ENCODE data around the gene OSBPL5.
"Not testable (repeated sequence)": the region's sequence is repeated elsewhere in the genome, so short reads cannot be mapped to it uniquely, and the experiment has no call there.

Gene OSBPL5

DNA sequence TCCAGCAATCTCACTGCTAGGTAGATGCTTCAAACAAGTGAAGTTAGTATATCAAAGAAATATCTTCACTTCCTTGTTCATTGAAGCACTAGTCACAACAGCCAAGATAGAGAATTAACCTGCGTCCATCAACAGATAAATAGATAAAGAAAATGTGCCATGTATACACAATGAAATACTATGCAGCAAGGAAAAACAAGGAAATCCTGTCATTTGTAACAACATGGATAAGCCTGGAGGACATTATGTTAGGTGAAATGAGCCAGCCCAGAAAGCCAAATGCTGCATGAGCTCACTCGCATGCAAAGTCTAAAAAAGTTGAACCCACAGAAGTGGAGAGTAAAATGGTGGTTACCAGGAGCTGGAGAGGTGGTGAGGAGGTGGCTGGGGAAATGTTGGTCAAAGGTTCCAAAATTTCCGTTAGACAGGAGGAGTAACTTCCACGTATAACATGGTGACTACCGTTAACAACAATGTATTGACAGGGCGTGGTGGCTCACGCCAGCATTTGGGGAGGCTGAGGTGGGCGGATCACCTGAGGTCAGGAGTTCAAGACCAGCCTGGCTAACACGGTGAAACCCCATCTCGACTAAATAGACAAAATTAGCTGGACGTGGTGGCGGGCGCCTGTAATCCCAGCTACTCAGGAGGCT lies 84.3 kb downstream of the OSBPL5 start:
- DNase-seq (ENCODE audit: low spot score), result no peak

DNA sequence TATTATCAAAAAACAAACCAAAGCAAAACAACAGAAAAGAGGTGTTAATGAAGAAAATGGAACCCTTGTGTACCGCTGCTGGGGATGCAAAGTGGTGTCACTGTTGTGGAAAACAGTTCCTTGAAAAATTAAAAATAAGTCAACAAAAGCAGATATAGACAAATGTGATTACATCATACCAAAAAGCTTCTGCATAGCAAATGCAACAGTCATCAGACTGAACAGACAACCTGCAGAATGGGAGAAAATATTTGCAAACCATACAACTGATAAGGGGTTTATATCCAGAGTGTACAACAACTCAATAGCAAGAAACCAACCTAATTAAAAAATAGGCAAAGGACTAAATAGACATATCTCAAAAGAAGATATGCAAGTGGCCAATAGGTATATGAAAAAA lies 85.0 kb downstream of the OSBPL5 start:
- no peak for DNase-seq (ENCODE audit: low spot score)

DNA sequence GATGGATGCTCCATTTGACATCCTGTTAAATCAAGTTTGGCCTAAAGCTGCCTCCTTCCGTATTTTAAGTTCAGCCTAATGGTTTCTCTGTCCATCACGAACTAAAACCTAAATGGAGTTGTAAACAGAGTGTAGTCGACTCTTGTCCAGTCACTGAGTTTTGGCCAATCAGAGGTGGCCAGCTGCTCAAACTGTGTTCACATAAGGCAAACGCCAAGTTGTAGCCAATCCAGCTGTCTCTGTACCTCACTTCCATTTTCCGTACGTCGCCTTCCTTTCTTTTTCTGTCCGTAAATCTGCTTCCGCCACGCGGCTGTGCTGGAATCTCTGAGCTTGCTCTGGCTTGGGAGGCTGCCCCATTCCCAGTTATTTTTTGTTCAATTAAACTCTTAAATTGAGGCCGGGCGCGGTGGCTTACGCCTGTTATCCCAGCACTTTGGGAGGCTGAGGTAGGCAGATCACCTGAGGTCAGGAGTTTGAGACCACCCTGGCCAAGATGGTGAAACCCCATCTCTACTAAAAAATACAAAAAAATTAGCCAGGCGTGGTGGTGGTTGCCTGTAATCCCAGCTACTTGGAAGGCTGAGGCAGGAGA lies 87.2 kb downstream of the OSBPL5 start:
- no peak for DNase-seq (ENCODE audit: low spot score)

DNA sequence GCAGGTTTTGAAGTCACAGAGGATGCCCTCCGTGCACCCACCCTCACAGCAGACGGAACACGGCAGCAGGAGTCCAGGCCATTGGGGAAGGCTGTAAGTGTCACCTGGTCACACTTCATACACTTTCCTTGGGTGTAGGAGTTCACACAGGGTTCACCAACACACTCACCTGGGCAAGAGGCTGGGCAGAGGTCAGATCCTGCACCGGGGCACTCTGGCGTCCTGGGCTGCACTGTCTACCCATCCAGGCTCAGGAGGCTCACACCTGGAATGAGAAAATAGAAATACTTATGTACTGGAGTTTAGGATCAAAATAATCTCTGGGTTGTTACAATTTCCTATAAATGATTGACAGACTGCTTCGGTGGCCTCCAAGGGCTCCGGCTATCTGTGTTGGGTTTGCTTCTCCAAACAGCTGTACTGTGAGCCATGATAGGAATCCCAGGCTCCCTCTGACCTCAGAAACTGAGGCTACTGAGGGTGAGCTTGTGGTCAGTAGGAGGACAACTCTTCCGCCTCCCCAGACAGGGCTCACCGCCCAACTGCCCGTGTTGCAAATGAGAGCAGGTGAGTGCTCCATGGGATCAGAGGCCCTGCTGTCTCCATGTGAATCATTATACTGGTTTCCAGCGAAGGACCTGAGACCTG lies 87.8 kb downstream of the OSBPL5 start:
- DNase-seq (ENCODE audit: low spot score), result no peak

DNA sequence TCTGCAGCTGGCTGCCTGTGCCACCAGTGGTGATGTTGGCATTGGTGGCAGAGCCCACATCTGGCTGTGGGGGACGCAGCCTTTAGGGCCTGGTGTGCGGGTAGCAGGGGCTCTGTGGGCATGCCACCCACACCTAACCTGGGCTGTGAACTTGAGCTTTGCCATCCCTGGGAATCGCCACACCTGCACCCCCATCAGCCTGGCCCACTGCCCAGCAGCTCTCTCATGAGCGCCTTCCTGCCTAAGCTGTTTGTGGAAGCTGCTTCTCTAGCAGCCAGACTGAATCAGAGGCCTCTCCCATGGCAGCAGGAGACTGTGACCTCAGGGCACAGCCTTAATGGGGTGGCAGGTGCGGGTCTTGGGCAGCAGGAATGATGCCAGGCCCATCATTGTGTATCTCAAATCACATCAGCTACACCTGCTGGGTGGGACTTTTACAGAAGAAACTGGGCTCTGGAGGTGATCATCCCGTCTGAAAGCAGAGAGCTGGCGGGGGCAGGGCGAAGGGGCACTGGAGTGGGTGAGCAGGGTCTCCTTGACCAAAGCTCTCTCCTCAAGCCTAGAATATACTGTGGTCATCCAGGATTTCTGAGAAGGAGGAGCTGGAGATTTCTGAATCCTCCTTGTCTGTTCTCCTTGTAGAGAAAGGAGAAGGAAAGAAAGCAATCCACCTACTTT lies 90.1 kb downstream of the OSBPL5 start:
- DNase-seq (ENCODE audit: low spot score), result no peak

DNA sequence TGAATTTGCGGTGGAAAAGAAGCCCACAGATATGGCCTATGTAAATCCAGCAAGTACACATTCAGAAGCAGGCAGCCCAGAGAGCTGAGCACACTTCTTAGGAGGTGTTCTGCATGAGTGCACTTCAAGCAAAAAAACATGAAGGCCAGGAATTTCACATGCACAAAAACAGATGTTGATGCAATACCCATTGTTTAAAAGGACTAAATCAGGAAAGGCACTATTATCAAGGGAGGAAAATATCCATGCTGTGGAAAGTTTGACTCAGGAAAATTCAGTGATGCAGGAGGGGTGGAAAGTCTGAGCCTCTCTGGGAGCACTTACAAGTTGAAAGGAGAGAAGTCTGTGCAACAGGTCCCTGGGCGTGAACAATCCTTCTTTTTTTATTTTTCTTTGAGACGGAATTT lies 92.1 kb downstream of the OSBPL5 start:
- DNase-seq (ENCODE audit: low spot score), result no peak

DNA sequence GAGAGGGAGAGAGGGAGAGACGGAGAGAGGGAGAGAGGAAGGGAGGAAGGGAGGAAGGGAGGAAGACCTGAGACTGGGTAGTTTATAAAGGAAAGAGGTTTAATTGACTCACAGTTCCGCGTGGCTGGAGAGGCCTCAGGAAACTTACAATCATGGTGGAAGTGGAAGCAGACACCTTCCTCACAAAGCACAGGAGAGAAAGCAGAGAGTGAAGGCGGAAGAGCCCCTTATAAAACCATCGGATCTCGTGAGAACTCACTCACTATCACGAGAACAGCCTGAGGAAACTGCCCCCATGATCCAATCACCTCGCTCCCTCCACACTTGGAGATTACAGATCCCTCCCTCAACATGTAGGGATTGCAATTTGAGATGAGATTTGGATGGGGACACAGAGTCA lies 95.7 kb downstream of the OSBPL5 start:
- DNase-seq (ENCODE audit: low spot score), result no peak

DNA sequence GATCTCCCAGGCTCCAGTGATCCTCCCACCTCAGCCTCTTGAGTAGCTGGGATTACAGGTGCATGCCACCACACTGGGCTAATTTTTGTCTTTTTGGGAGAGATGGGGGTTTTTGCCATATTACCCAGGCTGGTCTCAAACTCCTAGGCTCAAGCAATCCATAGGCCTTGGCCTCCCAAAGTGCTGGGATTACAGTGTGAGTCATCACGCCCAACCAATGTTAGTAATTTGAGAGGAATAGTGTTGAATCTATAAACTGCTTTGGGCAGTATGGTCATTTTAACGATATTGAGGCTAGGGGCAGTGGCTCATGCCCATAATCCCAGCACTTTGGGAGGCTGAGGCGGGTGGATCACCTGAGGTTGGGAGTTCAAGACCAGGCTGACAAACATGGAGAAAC lies 98.8 kb downstream of the OSBPL5 start:
- not testable (repeated sequence) for DNase-seq (ENCODE audit: low spot score)

DNA sequence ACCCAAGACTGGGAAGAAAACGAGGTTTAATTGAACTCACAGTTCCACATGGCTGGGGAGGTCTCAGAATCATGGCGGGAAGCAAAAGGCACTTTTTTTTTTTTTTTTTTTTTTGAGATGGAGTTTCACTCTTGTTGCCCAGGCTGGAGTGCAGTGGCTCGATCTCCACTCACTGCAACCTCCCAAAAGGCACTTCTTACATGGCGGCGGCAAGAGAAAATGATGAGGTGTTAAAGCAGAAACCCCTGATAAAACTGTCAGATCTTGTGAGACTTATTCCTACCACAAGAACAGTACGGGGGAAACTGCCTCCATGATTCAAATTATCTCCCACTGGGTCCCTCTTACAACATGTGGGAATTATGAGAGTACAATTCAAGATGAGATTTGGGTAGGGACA lies 100.4 kb downstream of the OSBPL5 start:
- not testable (repeated sequence) for DNase-seq (ENCODE audit: low spot score)

DNA sequence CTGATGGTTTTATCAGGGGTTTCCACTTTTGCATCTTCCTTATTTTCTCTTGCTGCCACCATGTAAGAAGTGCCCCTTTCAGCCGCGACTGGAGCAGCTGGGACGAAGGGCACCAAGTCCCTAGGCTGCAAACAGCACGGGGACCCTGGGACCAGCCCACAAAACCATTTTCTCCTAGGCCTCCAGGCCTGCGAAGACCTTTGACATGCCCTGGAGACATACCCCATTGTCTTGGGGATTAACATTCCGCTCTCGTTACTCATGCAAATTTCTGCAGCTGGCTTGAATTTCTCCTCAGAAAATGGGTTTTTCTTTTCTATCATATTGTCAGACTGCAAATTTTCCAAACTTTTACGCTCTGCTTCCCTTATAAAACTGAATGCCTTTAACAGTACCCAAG lies 101.2 kb downstream of the OSBPL5 start:
- DNase-seq (ENCODE audit: low spot score), result not testable (repeated sequence)

DNA sequence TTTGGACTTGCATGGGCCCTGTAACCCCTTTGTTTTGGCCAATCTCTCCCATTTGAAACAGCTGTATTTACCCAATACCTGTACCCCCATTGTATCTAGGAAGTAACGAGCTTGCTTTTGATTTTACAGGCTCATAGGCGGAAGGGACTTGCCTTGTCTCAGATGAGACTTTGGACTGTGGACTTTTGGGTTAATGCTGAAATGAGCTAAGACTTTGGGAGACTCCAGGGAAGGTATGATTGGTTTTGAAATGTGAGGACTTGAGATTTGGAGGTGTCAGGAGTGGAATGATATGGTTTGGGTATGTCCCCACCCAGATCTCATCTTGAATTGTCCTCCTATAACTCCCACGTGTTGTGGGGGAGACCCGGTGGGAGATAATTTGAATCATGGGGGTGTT lies 101.7 kb downstream of the OSBPL5 start:
- DNase-seq (ENCODE audit: low spot score), result not testable (repeated sequence)

DNA sequence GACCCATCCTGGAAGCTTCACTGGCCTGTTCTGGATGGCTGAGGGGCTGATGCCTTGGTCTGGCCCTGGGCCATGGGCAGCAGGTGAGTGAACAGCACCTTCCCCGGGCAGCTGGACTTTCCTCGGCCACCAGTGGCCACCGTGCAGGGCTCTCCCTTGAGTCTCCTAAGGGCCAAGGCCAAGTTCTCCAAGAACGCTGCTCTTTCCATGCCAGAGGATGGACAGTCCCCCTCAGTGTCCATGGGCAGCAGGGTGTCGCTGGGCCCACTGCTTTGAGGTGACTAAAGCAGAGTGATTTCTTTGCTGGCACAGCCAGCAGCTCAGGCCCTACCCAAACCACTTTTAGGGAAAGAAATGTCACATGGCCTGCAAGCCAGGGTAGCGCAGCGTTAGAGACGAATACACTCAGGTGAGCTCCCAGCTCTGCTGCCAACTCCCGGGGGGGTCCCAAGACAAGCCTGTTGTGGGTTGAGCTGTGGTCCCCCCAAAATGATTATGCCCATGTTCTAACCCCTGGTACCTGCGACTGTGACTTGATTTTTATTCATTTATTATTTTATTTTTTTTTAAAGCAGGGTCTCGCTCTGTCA lies 104.6 kb downstream of the OSBPL5 start:
- no peak for DNase-seq (ENCODE audit: low spot score)

DNA sequence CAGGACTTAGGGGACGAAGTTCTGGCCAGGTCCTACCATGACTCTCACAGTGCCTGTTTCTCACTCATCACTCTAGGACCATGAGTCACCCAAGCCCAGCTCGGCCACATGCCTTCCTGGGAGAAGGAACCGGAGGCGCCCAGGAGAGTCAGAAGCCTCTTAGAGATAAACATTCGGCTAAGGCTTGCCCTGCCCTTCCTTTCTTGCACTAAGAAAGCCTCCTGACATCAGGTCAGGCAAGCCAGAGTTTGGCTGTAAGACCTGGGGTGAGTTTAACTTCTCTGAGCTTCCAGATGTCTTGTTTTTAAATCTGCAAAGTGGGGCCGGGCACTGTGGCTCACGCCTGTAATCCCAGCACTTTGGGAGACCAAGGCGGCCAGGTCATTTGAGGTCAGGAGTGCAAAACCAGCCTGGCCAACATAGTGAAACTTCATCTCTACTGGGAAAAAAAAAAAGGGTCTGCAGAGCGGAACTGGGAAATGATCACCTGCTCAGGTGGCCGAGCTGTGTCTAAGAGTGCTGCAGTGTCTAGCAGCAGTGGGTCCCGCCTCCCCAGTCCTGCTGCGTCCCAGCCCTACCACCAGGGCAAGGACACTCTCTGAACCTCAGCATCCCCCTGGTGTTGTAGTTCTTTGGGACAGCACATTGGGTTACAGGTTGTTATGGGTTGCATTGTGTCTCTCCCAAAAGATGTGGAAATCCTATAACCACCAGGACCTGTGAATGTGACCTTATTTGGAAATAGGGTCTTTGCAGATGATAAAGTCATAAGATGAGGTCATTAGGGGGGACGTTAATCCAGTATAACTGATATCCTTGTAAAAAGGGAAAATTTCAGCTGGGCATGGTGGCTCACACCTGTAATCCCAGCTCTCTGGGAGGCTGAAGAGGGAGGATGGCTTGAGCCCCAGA lies 106.1 kb downstream of the OSBPL5 start:
- DNase-seq (ENCODE audit: low spot score), result no peak

DNA sequence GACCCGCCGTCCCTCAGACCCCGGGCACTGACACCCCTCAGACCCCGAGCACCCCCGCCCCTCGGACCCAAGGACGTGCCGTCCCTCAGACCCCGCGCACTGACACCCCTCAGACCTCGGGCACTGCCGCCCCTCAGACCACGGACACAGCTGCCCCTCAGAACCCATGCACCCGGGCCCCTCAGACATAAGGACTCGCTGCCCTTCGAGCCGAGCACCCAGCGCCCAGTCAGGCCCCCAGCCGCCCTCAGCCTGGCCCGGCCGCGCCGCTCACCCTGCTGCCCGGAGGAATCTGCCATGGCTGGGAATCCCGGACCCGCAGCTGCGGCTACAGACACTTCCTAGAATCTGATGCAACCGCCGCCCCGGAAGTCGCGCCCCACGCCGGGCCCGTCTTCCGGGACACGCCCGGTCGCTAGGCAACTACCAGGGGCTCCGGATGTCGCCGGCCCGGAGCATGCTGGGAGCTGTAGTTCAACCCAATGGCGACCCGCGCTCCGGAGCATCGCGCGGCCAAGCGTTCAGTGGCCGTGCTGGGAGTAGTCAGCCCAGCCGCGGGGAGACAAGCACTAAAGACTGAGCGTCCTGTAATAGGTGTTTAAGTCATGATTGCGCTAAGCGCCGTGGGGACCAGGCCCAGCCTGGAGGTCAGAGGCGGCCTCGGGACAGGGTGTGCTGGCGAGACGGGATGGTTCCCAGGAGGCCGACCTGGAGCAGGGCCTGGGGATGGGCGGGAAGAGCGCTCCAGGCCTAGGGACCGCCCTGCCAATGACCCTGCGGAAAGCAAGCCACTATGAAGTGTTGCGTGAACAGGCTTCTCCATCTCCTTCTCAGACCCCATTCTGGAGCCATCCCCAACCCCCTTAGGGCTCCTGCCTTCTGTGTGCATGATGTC lies 107.8 kb downstream of the OSBPL5 start, which contains the start of gene CARS1:
CARS1 (minus strand) TSS at position 355 of the 895 bp plus-strand sequence; CDS start at position 299, 56 bp downstream.
- DNase-seq (ENCODE audit: low spot score), result peak; percentile 91

DNA sequence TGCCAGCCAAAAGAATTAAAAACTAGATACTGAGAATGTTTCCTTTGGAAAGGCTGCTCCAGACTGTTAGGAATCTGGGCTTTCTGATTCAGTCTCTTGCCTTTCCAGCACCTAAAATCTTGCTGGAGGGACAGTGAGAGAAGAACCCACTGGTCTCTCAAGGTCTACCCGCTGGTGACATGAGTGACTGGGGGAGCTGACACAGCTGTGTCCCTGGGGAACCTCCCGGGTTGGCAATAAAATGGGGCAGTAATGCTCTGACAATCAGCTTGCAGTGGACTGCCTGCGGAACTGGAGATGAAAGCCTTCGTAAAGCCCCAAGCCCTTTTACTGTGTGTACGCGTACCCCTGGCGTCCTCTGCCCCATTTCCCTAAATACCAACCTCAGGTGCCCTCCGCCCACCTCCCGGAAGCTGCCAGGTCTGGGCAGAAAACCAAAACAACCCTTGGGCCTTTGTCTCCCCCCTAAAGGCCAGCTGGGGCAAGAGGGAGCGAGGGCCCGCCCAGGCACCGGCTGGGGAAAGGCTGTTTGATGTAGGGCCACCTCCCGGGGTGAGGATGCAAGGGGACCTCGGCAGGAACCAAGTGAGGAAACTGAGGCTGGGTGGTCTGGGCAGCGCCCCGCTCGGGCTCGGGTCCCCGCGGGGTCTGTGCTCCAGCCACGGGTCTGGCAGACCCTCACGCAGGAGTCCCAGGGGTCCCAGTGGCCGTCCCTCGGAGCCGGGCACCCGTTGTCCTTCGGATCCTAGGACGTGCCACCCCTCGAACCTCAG lies 108.6 kb downstream of the OSBPL5 start:
- DNase-seq (ENCODE audit: low spot score), result no peak

DNA sequence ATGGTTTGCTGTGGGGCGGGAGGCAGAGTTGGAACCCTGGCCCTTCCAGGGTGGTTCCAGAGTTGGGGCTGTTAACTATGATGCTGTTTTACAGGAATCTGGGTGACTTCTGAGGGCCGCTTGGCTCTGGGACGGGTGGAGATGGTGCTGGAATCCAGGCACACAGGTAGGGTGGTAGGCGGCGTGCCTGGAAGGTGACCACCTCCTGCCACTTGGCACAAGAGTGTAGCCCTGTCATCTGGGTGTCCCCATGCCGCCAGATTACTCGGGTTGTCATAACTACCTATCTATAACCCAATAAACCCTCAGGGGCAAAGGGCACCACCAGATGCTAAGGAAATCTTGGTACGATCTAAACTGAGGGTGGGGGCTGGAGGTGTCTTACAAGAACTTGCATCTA lies 109.2 kb downstream of the OSBPL5 start:
- no peak for DNase-seq (ENCODE audit: low spot score)

DNA sequence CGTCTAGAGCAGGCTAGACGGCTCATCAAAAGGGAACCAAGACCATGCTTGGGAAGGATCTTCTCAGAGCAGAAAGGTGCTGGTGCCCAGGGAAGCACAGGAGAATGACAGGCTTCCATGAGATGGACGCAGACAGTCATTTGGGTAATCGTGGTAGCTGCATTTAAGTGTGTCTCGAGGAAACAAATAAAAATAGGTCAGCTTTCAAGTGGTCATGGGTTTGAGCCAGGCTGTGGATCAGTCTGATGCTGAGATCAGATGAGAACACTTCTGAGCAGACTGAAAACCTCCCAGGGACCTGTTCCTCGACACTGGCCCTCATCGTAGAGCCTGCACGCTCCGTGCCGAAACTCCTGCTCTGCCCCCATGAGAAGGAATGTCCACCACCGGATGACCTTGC lies 112.5 kb downstream of the OSBPL5 start:
- no peak for DNase-seq (ENCODE audit: low spot score)

DNA sequence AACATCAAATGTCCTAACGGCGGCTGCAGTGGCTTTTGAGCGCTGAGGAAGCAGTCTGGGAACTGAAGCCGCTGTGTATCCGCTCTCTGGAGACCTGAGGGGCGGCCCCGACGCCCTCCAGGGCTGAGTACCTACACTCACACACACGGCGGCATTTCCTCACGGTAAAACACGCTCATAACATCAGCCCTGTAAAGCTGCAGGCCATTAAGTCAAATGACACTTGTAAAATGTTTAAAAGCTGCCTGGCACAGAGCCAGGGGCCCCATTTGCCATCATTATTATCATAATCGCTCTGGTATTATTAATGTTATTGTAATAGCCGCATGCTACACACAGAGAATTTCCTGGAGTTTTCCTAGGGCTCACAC lies 113.0 kb downstream of the OSBPL5 start:
- no peak for DNase-seq (ENCODE audit: low spot score)

DNA sequence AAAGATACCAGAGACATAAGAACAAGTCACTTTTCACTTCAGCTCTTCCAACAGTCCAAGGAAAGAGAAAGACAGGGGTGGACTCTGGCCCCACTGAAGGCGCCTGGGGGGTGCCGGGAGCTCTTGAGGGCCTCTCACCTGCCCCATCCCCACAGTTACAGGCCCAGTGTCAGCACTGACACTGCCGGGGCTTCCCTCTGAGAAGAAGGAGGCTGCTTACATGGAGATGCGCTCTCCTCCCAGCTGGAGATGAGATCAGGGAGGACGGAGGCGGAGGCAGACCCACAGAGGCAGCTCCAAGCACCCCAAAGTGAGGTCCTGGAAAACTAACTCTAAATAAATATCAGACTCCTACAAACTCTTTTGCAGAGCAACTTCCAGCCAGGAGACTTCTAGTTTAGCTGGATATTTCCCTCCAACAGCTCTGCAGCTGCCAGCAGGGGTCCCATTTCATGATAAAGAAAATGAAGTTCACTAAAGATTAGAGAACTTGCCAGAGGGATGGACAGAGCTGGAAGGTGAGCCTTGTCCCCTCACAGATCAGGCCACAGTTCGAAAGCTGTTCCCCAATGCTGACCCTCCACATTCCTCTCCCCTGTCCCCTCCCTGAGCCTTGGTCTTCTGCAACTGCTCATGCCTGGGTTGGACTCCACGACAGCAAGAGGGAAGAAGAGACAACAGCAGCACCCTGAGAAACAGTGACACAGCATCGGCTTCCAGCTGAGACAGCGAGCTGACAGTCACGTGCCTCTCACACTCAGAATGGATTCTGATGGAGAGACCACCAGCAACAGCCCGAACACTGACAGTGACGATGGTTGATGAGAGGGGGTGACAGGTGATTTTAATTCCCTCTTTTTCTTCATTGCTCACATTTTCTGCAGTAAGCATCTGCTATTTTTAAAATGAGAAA lies 113.7 kb downstream of the OSBPL5 start:
- no peak for DNase-seq (ENCODE audit: low spot score)
